Neutrophil (primary cell): ENCODE data around the gene ABCA3.

Source experiments
- H3K27ac ChIP-seq: fragments of 200-600 bp; sonication (generic); 2 replicates; pipeline ENCODE4 v1.5.1; 2016; ENCODE audit warnings: mild to moderate bottlenecking, moderate library complexity
- H3K27me3 ChIP-seq: fragments of 200-600 bp; sonication (generic); 2 replicates; pipeline ENCODE4 v1.6.0; 2016; ENCODE audit warnings: mild to moderate bottlenecking
- H3K36me3 ChIP-seq: fragments of 200-600 bp; sonication (generic); 2 replicates; pipeline ENCODE4 v1.5.1; 2017
- H3K4me1 ChIP-seq, 2 experiments: fragments of 200-600 bp in 1 of 2; sonication (generic) in 1 of 2; 1 replicate in 1 of 2; 2 replicates in 1 of 2; pipeline versions ENCODE4 v1.5.1 to v1.6.1; 2013 to 2016; ENCODE audit warnings: low read depth in 1 of 2, low read length in 1 of 2, mild to moderate bottlenecking in 1 of 2, moderate library complexity in 1 of 2; ENCODE audit not compliant: control insufficient read depth in 1 of 2, insufficient read depth in 1 of 2
- H3K4me3 ChIP-seq, 2 experiments: fragments of 200-600 bp in 1 of 2; sonication (generic) in 1 of 2; 1 replicate in 1 of 2; 2 replicates in 1 of 2; pipeline ENCODE4 v1.5.1; 2013 to 2016; ENCODE audit warnings: low read depth in 1 of 2, low read length in 1 of 2, mild to moderate bottlenecking in 1 of 2, moderate library complexity in 1 of 2
- H3K9me3 ChIP-seq: fragments of 200-600 bp; sonication (generic); 2 replicates; pipeline ENCODE4 v1.5.1; 2016
- CTCF ChIP-seq: fragments of 200-600 bp; sonication (generic); IDR thresholded peaks from 2 replicates; pipeline ENCODE4 v1.5.1; 2016; ENCODE audit warnings: antibody characterized with exemption

ABCA3 gene

GRCh38 chr16:2385190-2385836, 44.8 kb upstream of the ABCA3 start:
- H3K4me3 ChIP-seq = no peak overlapping the region
- no peaks in the 10 kb centered on the region for H3K9me3 ChIP-seq
- peaks cover 3 to 12% of the 10 kb centered on the region in 2 experiments for H3K4me1 ChIP-seq
- no peak overlapping the region for H3K27ac ChIP-seq
- H3K36me3 ChIP-seq = no peaks in the 10 kb centered on the region
- H3K27me3 ChIP-seq = peaks cover 5% of the 10 kb centered on the region
- no peak for TF ChIP-seq CTCF

- Histone ChIP-seq H3K4me3 (no peak overlapping the region), H3K4me1 (peaks cover 3 to 12% of the 10 kb centered on the region in 2 experiments), H3K27me3 (peaks cover 5% of the 10 kb centered on the region), H3K9me3 (no peaks in the 10 kb centered on the region), H3K36me3 (no peaks in the 10 kb centered on the region), H3K27ac (no peak overlapping the region)
- TF ChIP-seq CTCF = no peak
Measured at GRCh38 chr16:2384426-2384825, 43.9 kb upstream of the ABCA3 start.

GRCh38 chr16:2383501-2383900, 43.0 kb upstream of the ABCA3 start:
- Histone ChIP-seq H3K4me1 (peaks cover 3 to 12% of the 10 kb centered on the region in 2 experiments), H3K9me3 (no peaks in the 10 kb centered on the region), H3K27me3 (peaks cover 5% of the 10 kb centered on the region), H3K4me3 (no peak overlapping the region), H3K36me3 (no peaks in the 10 kb centered on the region), H3K27ac (no peak overlapping the region)
- no peak for TF ChIP-seq CTCF

GRCh38 chr16:2374644-2375043, 34.1 kb upstream of the ABCA3 start:
- no peak overlapping the region for H3K27ac ChIP-seq
- H3K4me3 ChIP-seq = no peak overlapping the region
- no peak for TF ChIP-seq CTCF
- H3K9me3 ChIP-seq = no peaks in the 10 kb centered on the region
- H3K36me3 ChIP-seq = no peaks in the 10 kb centered on the region
- no peaks in the 10 kb centered on the region for H3K4me1 ChIP-seq
- peaks cover 43% of the 10 kb centered on the region for H3K27me3 ChIP-seq

GRCh38 chr16:2373176-2373575, 32.6 kb upstream of the ABCA3 start:
- no peak for TF ChIP-seq CTCF
- no peak overlapping the region for H3K4me3 ChIP-seq
- H3K36me3 ChIP-seq = no peaks in the 10 kb centered on the region
- H3K27ac ChIP-seq = no peak overlapping the region
- H3K9me3 ChIP-seq = no peaks in the 10 kb centered on the region
- H3K4me1 ChIP-seq = no peaks in the 10 kb centered on the region
- H3K27me3 ChIP-seq = peaks cover 56% of the 10 kb centered on the region
